HG02610 (cell line): Measurements from ENCODE around the gene LRRC45.

Source experiments
- ATAC-seq: cut with Tn5 transposase; IDR thresholded peaks from one replicate; pipeline ENCODE4 v1.9.1; 2021; ENCODE audit warnings: mild to moderate bottlenecking, moderate library complexity; ENCODE audit not compliant: unreplicated experiment

LRRC45 gene

DNA sequence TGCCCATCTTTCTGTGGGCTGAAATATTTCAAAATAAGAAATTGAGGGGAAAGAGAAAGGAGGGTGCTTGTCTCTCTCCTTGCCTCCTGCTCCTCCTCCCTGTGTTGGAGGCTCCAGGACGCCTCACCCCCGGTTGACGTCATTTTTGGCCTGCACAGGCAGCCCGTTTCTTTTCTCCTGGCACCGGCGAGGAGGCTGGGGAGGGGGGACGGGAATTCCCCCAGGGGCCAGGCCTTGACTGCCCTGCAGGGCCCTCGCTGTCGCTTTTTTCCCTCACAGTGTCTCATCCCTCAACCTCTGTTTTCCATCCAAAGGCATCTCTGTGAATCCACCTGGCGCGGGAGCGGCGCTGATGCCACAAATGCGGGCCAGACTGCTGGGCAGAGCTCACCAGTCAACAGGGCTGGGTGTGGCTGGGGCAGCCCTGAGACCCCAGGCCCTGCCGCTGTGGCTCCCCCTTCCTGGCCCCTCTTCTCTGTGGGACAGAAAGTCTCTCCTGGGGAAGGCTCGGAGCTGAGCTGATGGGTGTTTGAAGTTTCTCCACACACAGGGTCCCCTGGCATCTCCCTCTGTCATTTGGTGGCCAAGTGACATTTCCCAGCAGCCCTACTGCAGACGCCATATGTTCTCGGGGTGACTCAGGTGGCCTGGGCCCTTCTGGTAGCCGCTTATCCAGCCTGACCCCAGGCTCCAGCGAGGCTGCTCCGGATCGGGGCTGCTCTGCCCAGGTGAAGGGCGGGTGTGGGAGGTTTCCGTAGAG is 16.5 kb upstream of the LRRC45 start:
- ATAC-seq = no peak

DNA sequence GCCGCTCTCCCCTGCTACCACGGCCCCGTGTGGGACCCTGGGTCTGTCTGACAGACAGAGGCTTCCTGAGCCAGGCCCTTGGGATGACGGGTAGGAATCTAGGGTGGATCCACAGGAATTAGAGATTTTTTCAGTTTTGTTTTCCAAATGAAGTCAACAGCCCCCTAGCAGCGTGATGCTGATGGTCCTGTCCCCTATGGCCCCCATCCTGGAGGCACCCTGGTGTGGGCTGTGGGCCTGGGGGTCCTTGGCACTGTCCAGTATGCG is 15.9 kb upstream of the LRRC45 start:
- no peak for ATAC-seq

DNA sequence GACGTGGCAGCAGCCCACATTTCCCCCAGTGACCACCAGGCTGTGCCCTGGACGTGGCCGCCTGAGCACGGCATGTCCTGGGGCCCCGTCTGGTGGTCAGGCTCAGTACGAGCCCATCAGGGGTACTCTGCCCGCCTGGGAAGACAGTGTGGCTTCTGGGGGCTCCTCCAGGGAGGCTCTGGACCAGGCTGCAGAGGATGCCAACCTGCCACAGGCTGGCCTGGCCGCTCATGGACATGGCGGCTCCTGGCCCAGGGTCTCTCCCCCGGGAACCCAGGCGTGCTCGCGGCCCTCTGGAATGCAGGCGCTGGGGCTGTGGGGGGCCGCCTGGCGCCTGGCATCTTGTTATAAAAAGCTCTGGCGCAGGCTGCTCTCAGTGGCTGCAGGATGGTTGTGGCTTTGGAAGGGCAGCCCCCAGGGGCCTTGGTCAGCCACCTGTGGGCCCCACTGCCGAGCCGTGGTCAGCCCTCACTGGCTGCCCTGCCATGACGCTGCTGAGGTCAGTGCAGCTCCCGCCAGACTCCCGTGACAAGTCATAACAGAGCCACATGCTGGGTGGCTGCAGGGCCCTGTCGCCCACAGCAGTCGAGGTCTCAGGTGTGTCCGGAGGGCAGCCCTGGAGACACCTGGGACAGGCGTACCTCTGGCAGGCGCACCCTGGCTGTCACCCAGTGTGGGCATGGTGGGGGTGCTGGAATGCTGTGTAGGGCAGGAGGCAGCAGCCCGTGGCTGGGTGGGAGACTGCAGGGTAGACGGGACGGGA is 15.4 kb upstream of the LRRC45 start:
- no peak for ATAC-seq

DNA sequence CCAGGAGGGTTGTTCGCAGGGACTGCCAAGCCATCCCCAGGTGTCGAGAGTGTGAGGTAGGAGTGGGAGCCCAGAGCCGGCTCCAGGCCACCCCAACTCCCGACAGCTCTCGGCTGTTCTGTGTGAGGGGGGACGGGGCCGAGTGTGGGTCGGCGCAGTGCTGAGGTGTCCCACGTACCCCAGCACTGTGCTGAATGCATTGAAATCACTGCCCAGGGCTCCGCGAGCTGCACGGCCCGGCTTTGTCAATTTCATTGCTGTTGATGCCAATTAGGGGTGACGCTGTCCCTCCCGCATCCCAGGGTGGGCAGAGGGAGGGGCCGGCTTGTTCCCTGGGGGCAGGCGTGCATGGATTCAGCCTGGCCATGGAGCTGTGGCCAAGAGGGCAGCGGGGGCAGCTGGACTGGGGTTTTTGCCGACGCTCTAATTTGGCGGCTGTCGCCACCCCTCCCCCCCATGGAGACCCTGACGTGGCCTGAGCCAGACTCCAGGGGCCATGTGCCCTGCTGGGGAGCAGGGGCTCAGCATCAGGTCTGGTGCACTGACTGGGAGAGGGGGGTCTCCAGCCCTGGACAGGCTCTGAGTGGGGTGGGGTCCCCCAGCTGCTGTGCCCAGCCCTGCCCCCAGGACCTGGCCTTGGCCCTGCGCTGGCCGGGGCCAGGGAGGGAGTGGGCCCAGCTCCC is 14.7 kb upstream of the LRRC45 start:
- ATAC-seq = no peak

- ATAC-seq = no peak
These were observed 14.1 kb upstream of the LRRC45 start for GRCh38 chr17:82008941-82009405.

- ATAC-seq = no peak
These were observed 13.7 kb upstream of the LRRC45 start for GRCh38 chr17:82009413-82009812.

DNA sequence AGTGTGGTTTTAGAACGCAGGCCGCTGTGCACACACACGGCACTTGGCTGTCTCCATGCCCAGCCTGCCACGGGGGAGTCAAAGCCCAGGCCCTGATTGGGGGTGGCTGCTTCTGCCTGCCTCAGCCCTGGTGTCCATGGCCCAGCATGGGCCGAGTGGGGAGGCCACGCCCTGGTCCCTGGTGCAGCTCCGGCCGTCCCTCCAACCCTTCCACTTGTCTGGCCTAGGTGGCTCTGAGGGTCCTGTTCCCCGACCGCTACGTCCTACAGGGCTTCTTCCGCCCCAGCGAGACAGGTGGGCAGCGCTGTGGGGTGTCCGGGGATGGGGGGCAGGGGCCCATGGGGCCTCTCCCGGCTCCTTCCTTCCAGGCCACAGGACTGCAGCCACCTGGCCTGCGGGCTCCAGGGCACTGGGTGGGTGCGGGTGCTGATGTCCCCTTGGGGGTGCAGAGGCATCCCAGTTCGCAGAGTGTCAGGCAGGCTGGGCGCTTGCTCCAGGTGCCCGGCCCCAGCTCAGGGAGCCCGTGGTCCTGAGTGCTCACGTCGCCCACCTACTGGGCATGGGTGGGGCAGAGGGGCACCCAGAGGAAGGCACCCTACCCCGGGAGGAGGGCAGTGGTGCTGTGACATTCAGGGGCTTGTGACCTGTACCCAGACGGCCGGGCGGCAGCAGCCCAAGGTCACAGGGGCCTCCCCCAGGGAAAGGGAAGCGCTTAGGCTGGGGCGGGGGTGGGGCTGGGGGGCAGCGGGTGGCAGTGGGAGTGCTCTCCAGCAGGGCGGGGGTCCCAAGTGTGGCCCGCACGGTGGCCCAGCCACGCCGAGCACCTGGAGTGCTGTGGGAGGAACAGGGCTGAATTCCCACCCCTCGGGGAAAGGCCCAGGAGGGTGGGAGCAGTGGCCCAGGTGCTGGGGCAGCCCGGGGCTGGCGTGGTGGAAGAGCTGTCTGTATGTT is 12.3 kb upstream of the LRRC45 start:
- ATAC-seq = no peak

DNA sequence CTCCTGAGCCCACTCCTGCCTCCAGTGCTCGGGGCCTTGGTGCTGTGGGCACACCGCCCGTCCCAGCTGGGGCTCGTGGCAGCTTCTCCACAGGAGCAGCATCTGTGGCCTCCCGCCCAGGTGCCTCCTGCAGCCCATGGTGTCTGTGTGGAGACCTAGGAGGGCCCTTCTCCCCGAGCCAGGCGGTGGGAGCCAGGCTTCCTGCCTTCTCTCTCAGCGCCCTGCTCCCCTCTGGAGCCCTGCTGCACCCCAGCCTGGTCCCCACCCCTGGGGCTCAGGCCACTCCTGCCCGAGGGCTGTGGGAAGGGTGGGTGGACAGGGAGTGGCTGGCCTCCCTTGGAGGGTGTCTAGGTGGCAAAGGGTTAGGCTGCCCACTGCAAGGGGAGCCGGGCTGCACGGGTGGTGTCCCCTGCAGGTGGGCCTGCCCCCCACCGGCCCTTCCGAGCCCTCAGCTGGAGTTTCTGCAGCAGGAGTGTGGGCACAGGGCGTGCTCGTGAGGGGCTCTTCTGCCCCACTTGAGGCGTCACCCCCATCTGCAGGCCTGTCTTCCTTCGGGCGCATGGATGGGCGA is 11.4 kb upstream of the LRRC45 start:
- no peak for ATAC-seq

GRCh38 chr17:82012261-82012639 is 10.9 kb upstream of the LRRC45 start:
- no peak for ATAC-seq

- no peak for ATAC-seq
These were observed 10.3 kb upstream of the LRRC45 start for GRCh38 chr17:82012640-82013295.

DNA sequence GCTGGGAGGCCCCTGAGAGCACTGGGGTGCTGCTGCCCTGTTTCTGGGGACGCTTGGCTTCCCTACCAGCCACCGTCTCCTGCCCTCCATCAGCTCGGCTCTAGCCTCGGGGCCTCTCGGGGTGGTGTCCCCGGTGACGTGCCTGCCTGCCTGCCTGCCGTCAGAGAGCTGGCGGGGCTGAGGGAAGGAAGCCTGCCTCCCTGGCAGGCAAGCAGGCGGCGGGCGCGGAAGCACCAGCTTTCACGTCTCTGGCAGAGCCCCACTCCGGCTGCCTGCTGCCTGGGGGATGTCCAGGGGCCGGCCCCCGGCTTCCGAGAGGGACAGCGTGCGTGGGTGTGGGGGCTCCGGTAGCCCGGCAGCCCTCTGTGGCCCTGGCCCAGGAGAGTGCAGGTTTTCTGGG is 9.8 kb upstream of the LRRC45 start:
- no peak for ATAC-seq

DNA sequence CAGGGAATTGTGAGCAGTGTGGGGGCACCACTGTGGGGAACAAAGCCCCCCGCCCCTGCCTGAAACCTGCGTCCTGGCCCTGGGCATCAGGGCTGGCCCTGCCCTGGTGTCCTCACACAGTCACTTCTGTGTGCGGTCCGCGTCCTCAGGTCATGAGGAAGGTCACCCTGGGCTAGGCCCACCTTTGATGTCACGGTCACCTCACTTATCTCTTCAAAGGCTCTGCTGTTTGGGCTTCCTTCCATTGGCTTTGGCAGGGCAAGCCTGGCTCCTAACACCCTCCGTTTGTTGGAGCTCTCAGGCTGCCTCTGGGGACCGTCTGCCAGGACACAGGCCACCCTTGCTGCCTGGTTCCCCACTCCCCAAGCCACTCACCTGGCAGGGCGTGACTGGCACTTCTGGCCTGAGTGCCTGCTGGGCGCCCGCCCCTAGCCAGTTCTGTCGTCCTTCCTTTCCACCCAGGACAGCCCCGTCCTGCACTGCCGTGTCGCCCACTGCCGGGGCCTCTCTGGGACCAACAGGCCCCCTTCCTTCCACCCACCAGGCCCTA is 9.3 kb upstream of the LRRC45 start:
- ATAC-seq = no peak

DNA sequence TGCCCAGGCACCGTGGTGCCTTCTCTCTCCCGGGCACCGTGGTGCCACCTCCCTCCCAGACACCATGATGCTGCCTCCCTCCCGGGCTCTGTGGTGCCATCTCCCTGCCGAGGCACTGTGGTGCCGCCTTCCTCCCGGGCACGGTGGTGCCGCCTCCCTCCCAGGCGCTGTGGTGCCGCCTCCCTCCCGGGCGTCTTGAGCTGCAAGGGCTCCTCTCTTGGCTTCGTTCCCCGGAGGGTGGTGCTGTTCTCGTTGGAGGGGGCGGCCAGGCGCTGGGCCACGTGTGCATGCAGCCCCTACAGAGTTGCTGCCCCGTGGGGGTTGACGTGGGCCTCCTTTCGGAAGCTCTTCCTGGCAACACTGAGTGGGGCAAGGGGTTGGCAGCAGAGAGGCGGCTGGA is 8.7 kb upstream of the LRRC45 start:
- ATAC-seq = no peak

GRCh38 chr17:82014971-82015310 is 8.2 kb upstream of the LRRC45 start:
- ATAC-seq = no peak

DNA sequence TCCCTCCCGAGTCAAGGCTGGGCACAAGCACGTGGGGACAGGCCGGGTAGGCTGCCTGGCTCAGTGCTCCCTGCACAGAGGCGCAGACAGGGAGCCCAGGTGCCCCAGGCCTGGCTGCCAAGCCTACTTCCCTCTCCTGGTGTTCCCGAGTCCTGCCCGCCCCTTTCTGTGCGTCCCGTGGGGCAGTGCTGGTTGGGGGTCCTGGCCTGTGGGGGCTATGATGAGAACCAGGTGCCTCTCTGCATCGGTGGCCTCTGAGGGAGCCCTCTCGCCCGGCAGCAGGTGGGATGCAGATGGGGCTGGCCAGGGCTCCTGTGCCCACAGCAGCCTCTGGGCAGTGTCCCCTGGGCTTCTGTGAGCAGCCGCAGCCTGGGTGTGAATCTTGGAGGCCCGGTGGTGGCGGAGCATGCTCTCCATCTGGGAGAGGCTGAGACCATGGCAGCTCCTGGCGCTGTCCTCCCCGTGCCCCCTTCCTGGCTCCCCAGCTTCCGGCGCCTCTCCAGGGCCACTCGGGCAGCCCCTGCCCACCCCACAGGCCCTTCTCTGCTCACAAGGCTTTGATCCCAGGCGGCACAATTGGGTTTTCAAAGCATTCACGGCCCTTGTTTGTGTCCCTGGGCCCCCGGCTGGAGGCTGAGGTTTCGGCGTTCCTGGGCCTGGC is 7.7 kb upstream of the LRRC45 start:
- no peak for ATAC-seq

GRCh38 chr17:82016061-82016874 is 6.8 kb upstream of the LRRC45 start:
- ATAC-seq = no peak

DNA sequence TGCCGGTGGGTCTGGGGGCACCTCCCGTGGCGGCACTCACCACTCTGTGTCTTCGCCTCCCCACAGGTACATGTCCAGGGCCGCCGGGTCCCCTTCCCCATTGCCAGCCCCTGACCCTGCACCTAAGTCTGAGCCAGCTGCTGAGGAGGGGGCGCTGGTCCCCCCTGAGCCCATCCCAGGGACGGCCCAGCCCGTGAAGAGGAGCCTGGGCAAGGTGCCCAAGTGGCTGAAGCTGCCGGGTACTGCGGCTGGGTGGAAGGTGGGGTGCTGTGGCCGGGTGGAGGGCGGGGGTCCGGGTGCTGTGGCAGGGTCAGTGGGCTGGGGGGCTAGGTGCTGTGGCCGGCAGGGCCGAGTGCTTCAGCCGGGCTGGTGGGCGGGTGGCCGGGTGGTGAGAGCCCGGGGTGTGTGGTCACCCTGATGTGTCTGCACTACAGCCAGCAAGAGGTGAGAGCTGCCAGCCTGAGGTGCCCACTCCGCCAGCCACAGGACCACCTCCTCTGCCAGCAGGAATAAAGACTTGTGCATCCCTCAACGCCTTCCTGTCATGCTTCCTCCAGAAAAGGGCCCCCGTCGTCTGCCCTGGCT is 6.1 kb upstream of the LRRC45 start:
- no peak for ATAC-seq

- ATAC-seq = no peak
These were observed 5.4 kb upstream of the LRRC45 start for GRCh38 chr17:82017612-82018151.
